Aortic smooth muscle cell (primary cell): ENCODE measurements around the gene MAGEB10. TPM values are rescaled to one million over a fixed set of nuclear protein-coding genes. Genes with fewer than 3 reads are reported as not detected.

Source experiments
- total RNA-seq: library from RNA; depleted of rRNA; stranded (reverse); fragments of >200 nt; gene quantifications from 2 replicates; pipeline ENCODE4 v1.2.3, GENCODE V29; 2014

The MAGEB10 gene
- total RNA-seq, result not detected in 2 replicates

GRCh38 chrX:27807690-27808089 lies at the start of gene MAGEB10:
MAGEB10 (plus strand) TSS chrX:27807990; CDS start chrX:27821307, 13,317 bp downstream.

Other genes starting within 250 kb of the MAGEB10 start
- gene DCAF8L2, start 217.6 kb upstream of the MAGEB10 start, total RNA-seq, result 0.13 TPM in 1 of 2 replicates, not detected in the other
- gene DCAF8L1, start 173.5 kb downstream of the MAGEB10 start, total RNA-seq, result not detected in 2 replicates